ENCODE data around the gene NEU4.

The NEU4 gene

GRCh38 chr2:241853651-241854341 is 44.8 kb downstream of the NEU4 start:
- DNase-seq (ENCODE audit: low read depth): peak; percentile 38

DNA sequence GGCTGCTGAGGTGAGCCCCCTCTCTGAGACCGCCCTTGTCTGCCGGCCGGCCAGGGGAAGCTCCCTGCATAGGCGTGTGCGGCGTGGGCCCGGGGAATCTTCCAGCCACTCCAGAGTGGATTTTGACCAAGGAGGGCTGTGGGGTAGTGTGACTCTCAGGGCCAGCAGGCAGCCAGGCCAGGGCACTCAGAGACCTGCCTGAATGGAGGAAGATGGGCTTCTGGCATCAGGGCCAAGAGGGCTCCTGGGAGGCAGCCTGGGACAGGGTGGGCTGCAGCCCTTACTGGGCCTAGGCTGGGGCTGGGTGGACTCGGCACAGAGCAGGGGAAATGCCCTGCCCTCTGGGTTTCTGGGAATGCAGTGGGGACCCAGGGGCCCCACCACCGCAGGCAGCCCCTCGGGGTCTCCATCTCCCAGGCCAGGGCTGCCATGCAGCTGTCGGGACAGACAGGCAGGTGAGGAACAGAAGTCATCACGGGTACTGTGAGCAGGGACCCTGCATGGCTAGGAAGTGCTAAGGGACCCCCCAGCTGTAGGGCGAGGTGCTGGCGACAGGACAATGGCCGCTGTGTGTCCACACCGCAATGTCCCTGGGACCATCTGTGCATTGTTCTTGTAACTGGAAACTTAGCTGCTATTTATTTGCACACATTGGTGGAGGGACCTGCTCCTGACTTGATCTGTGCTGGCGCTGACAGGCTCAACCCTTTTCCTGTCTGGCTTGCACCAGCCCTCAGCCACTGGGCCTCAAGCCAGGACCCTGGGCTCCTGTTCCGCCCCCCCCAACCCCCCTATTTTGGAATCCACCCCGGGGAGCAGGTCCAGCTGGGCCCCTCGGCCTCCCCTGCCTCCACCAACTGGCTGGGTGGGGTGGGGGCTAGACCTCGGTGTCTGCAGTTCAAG is 45.6 kb downstream of the NEU4 start:
- DNase-seq (ENCODE audit: low read depth): no peak

GRCh38 chr2:241855245-241855887 is 46.4 kb downstream of the NEU4 start:
- no peak for DNase-seq (ENCODE audit: low read depth)

DNA sequence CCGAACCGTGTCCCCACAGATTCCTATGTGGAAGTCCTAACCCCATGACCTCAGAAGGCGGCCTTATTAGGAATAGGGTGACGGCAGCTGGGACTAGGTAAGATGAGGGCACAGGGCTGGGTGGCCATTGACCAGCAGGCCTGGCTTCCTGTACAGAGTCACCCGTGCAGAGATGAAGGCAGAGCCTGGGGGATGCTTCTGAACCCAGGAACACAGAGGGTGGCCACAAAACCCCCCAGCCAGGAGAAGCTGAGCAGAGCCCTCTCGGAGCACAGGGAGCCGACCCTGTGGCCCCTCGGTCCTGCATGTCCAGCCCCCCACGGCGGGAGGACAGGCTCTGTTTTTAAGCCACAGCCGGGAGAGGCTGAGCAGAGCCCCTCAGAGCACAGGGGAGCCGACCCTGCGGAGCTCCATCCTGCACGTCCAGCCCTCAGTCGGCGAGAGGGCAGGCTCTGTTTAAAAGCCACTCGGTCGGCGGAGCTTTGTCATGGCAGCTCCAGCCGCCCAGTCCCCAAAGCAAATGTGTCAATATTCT is 47.0 kb downstream of the NEU4 start:
- DNase-seq (ENCODE audit: low read depth): no peak

DNA sequence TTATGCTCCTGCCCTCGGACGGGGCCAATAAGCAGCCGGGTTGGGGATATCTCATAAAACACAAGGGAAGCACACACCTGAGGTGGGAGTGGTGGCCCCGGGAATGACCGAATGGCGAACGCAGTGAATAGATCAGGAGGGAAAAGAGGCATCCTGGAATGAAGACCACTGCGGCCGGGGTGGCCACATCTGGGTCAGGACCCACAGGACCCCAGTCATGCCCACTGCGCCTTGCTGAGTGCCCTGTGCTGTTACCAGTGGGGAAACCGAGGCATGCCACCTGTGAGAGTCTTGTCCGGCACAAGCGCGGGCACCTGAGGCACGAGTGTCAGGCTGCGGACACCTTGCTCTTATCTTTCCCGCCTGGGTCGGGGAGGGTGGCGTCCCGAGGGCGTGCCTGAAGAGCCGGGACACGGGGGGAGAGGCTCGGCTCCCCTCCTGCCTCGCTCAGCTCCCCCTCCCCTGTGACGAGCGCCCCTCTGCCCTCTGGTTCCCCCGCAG is 48.1 kb downstream of the NEU4 start:
- DNase-seq (ENCODE audit: low read depth): no peak

GRCh38 chr2:241857572-241858121 is 48.7 kb downstream of the NEU4 start:
- no peak for DNase-seq (ENCODE audit: low read depth)

DNA sequence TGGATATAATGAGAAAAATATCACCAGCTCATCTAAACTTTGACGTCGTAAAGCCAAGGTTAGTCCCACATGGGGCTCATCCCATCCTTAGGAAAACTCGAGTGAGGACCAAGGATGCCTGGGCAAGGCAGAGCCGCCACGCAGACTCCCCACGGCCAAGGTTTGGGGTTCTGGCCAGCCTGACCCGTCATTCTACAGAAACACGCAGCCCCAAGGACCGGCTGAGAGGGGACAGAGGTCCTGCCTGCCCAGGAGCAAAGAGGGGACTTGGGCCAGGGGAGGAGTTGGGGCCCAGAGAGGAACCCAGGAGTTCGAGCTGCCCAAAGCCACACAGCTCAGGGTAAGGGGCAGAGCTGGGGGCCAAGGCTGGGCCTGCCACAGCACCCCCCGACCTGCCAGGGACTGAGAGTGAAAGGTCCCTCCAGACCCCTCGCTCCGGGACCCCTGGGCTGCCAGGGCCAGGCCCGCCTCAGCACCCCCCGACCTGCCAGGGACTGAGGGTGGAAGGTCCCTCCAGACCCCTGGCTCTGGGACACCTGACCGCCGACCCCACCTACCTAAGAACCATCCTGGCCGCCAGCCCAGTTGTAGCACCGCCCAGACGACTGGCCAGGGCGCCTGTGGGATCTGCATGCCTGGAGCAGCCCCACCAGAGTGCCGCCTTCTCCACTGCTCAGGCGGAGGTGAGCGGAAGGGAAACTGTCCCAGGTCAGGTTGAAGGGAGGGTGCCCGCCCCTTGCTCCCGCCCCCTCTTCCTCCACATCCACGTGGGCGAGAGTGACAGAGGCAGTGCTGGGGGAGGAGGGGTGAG is 49.4 kb downstream of the NEU4 start, which contains the start of gene PDCD1:
Gene PDCD1, minus strand, starts transcription at position 689 of the 811 bp plus-strand sequence. Its CDS starts 56 bp downstream, at position 633.
- no peak for DNase-seq (ENCODE audit: low read depth)

DNA sequence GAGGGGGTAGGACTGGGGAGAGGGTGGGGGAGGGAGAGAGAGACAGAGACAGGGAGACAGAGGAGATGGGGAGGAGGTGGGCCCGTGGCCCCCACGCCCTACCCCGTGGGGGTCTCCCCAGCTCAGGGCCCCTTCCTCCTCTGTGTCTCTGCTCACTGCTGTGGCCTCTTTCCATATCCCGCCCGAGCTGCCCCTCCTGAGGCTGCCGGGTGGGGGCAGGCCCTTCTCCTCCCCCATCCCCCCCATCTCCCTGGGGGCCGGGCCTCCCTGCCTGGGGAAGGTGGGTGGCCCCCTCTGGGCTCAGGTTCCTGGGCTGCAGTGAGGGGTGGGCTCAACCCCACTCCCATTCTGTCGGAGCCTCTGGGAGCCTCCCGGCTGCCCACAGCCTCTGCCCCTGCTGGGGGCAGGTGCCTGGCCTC is 50.0 kb downstream of the NEU4 start:
- no peak for DNase-seq (ENCODE audit: low read depth)

DNA sequence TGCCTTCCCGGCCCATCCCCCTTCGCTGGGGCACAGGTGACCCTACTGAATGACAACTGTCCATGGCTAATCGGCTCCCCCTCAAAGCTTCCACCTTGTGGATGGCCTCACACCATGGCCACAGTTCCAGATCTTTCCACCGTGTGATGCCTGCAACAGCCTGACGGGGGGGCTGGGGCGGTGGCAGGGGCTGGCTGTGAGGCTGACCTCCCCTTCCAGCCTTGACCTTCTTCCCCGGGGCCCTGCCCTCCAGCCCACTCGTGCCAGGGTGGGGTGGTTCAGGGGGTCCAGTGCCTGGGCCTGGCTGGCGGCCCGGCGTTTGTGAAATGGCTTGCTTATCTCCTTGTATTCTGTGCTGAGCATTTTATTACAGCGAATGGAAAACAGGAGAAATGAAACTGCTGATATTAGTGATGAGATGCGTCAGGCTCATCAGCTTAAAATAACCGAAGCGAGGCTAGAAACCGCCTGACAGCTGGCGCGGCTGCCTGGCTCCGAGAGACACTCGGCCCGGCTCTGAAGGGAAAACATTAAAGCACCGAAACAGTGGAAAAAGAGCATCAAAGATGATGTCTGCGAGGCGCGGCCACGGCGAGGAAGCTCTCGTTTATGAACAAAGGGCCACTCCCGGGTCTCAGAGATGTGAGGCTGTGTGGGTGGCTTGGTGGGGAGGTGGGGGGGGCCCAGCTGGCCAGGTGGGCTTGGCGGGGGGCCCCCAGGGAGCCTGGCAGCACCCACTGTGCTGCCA is 50.6 kb downstream of the NEU4 start:
- DNase-seq (ENCODE audit: low read depth): peak; percentile 23

GRCh38 chr2:241860184-241861078 is 51.4 kb downstream of the NEU4 start:
- peak; percentile 14 for DNase-seq (ENCODE audit: low read depth)

GRCh38 chr2:241861264-241861663 is 52.3 kb downstream of the NEU4 start:
- no peak for DNase-seq (ENCODE audit: low read depth)

- DNase-seq (ENCODE audit: low read depth): no peak
Observed at GRCh38 chr2:241862093-241862492, 53.1 kb downstream of the NEU4 start.

DNA sequence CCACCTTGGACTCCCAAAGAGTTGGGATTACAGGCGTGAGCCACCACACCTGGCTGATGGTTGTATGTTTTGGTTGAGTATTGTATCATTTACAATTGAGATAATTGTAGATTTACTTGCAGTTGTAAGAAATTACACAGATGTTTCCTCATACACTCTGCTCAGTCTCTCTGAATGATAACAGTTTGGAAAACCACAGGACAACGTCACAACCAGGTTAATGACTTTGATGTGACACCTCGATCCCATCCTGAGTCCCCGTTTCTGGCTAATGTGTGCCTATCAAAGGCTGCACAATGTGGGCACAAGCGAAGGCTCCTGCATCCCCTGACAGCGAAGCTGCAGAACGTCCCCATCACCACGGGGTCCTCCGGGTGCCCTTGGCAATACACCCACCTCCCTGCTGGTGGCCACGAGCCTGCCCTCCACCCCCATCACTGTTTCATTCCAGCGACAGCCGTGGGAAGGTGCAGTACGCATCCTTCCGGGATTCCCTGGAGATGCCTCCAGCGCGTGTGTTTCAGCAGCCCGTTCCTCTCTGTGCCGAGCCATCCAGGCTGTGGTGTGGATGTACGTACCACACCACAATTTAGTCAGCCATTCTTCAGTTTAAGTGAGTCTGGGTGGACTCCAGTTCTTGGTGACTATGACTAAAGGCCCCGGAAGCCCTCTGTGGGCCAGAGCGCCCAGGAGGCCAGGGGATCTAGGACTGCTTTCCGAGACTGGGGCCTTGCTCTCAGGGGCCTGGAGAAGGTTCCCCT is 54.0 kb downstream of the NEU4 start:
- DNase-seq (ENCODE audit: low read depth): no peak

DNA sequence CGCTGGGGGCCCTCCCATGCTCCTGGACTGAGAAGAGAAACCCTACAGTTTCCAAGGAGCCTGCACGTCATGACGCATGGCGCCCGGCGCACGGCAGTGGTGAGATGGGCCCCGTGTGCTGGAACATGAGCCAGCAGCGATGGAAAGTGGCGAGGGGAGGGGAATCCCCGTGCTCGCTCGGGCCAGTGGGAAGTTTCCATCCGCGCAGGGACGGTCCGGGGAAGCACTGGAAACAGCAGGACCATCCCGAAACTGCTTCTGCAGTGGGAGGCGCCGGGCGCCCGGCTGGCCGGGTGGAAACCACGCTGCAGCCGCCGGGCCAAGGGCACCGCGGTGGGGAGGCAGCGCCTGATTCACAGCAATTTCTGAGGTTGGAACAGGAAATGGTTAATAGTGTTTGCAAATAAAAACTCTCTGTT is 54.6 kb downstream of the NEU4 start:
- DNase-seq (ENCODE audit: low read depth): peak; percentile 72

DNA sequence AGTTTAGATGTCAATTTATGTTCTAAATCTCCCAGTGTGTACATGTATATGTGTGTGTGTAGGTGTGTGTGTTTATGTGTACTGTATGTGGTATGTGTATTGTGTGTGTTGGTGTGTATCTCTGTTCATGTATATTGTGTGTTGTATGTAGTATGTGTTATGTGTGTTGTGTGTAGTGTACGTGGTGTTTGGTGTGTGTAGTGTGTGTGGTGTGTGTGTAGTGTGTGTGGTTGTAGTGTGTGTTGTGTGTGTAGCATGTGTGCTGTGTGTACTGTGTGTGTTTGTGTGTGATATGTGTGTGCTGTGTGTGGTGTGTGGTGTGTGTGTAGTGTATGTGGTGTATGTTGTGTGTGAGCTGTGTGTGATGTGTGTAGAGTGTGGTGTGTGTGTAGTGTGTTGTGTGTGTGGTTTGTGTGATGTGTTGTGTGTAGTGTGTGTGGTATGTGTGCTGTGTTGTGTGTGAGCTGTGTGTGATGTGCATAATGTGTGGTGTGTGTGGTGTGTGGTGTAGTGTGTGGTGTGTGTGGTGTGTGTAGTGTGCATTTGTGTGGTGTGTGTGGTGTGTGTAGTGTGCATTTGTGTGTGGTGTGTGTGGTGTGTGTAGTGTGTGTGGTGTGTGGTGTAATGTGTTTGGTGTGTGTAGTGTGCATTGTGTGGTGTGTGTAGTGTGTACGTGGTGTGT is 55.3 kb downstream of the NEU4 start:
- no peak for DNase-seq (ENCODE audit: low read depth)

DNA sequence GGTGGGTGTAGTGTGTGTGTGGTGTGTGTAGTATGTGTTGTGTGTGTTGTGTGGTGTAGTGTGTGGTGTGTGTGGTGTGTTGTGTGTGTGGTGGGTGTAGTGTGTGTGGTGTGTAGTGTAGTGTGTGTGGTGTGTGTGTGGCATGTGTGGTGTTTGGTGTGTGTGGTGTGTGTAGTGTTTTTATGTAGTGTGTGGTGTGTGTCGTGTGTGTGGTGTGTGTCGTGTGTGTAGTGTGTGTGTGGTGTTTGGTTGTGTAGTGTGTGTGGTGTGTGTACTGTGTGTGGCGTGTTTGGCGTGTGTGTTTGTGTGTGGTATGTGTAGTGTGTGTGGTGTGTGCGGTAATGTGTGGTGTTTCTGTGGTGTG is 55.8 kb downstream of the NEU4 start:
- DNase-seq (ENCODE audit: low read depth): no peak

DNA sequence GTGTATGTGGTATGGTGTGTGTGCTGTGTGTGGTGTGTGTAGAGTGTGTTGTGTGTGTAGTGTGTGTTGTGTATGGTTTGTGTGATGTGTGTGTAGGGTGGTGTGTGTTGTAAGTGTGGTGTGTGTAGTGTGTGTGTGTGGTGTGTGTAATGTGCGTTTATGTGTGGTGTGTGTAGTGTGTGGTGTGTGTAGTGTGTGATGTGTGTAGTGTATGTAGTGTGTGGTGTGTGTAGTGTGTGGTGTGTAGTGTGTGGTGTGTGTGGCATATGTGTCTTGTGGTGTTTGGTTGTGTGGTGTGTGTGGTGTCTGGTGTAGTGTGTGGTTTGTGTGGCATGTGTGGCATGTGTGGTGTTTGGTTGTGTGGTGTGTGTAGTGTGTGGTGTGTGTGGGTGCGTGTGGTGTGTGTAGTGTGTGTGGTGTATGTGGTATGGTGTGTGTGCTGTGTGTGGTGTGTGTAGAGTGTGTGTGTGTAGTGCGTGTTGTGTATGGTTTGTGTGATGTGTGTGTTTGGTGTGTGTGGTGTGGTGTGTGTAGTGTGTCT is 56.5 kb downstream of the NEU4 start:
- no peak for DNase-seq (ENCODE audit: low read depth)

All from ELR (cell line).